Amygdala (tissue), 56 donors: ENCODE measurements around the gene SLC16A5.
"Not testable (repeated sequence)": the region's sequence is repeated elsewhere in the genome, so short reads cannot be mapped to it uniquely, and the experiment has no call there.

Experiments
- DNase-seq, 56 donors: peaks; one replicate each; lab custom pipeline; 2025; lab: John Stamatoyannopoulos, UW

The SLC16A5 gene

DNA sequence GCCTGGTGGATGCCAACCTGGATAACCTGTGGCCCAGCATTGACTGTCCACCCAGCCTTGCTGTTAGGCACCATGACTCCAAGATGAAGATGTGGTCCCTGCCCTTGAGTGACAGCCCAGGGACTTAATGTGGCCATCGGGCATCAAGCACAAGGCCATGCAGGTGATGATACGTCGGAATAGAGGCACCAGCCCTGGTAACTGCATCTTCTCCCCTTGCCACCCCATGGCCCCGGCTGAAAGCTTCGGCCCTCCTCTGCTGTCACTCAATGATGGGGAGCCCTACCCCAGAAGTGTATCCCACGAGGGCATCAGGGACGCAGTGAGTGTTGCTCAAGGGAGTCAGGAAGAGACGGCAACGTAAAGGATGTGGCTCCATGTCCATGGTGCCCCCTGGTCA, 41.8 kb downstream of the SLC16A5 start:
- DNase-seq, result no peak

DNA sequence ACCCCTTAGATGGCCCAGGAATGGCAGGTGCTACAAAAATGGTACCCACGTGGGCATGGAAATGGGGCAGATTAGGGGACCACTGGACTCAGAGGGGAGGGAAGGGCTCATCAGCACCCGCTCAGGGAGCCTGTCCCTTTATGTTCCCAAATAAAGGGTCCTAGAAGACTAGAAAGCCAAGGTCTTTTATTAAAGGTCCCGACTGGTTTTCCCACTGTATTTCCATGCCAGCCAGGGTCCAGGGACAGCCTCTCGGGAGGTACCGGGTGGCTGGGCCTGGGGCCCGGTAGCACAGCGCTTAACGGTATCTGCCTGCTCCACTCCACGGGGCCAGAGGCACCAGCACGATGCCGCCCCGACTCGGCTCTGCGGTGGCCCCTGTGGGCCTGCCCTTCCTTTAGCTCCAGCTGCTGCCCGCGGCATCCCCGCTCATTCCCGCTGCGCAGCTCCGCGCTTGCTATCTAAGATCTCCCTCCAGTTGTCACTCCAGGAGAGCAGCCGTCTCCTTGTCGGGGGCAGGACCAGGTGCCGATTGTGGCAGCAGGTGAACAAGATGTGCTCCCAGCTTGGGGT, 42.4 kb downstream of the SLC16A5 start:
- DNase-seq, result no peak

DNA sequence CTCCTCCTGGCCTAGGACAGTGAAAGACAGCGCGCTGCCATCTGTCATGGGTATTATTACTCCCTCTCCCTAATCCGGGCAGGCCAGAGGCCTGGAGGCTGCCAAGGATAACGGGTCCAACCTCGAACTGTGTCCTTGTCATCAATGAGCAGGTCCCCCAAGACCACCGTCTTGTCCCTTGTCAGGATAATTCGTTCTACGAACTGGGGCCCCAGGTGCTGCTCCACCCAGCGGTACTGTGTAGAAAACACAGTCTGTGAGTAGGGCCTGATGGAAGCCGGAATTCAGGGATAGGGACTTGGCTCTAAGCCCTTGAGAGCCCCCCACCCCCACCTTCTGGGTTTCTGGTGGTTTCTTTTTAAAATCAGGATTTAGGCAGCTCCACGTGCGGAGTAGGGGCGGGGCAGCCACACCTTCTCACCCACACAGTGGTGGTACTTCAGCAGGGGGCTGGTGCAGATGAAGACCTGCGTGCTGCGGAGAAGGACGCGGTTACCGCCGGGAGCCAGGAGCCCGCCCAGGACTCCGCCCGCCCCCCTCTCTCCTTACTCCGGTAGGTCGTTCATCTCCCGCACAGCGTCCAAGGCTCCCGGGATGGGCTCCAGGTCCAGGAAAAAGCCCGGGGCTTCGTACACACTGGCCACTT, 43.0 kb downstream of the SLC16A5 start:
- DNase-seq, result peak in 30 of 56 donors; percentile 14 to 62 (median 45)

DNA sequence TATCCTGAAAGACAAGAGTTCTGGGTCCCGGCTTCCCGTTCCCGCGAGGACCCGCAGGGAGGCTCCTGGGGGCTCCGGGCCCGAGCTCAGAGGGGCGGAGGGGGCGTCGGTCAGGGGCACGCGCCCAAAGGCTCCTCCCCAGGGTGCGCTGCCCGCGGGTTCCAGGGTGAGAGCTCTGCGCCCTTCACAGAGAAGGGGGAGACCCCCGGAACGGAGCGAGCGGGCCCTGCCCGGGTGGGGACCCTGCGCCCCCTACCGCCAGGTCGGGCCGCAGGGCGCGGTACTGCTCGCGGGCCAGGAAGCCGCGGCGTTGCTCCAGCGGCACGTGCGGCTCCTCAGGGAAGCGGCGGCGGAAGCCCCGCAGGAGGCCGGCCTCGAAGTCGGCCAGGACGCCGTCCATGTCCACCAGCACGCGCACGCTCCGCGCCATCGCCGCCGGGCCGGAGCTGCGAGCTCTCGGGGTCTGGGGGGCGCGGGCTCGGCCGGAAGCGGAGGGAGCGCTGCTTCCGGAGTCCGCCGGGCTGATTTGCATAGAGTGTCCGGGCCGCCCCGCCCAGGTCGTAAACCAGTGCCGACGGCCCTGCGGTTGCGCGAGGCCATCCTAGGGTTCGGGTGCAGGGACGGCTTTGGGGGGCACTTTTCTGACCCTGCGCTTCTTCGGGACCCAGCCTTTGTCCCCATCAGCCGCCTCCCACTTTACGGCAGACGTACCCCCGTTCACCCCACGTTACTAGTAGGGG, 43.7 kb downstream of the SLC16A5 start, which contains the start of gene NT5C:
TSS of gene NT5C (minus strand) at position 465 of the 740 bp plus-strand sequence. CDS start at position 430, 35 bp downstream.
- DNase-seq, result peak in 45 of 56 donors; percentile 16 to 78 (median 60)

- not testable (repeated sequence) for DNase-seq
Observed at GRCh38 chr17:75132018-75133000, 44.6 kb downstream of the SLC16A5 start.

GRCh38 chr17:75133001-75133400, 45.2 kb downstream of the SLC16A5 start:
- no peak for DNase-seq

DNA sequence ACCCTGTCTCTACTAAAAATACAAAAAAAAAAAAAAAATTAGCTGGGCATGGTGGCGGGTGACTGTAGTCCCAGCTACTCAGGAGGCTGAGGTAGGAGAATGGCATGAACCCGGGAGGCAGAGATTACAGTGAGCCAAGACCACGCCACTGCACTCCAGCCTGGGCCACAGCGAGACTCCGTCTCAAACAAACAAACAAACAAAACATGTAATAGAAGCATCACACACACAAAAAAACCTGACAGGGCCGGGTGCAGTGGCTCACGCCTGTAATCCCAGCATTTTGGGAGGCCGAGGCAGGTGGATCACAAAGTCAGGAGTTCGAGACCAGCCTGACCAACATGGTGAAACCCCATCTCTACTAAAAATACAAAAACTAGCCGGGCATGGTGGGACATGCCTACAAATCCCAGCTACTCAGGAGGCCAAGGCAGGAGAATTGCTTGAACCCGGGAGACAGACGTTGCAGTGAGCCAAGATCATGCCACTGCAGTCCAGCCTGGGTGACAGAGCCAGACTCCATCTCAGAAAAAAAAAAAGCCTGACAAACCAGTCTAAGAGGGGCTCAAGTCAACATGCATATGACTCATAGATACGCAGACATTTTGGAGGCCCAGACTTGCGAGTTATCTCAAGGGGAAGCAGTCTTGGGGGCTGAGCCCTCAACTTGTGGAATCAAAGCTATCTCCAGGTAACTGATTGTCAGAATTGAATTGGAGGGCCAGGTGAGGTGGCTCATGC, 46.0 kb downstream of the SLC16A5 start:
- not testable (repeated sequence) for DNase-seq

- DNase-seq, result no peak
Observed at GRCh38 chr17:75135452-75135851, 47.7 kb downstream of the SLC16A5 start.

GRCh38 chr17:75135946-75136345, 48.2 kb downstream of the SLC16A5 start:
- DNase-seq, result no peak

- not testable (repeated sequence) for DNase-seq
Observed at GRCh38 chr17:75137762-75138161, 50.0 kb downstream of the SLC16A5 start.

DNA sequence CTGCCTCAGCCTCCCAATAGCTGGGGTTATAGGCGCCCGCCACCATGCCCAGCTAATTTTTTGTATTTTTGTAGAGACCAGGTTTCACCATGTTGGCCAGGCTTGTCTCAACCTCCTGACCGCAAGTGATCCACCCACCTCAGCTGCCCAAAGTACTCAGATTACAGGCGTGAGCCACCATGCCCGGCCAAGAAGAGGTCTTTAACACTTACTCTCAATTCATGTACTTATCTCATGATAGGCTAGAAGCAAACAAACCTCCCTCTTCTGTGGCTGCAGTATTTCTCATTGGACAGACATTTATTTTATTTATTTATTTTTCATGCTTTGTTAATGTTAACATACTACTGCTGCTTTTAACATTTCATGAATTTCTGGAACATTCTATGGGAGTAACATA, 50.8 kb downstream of the SLC16A5 start:
- no peak for DNase-seq

DNA sequence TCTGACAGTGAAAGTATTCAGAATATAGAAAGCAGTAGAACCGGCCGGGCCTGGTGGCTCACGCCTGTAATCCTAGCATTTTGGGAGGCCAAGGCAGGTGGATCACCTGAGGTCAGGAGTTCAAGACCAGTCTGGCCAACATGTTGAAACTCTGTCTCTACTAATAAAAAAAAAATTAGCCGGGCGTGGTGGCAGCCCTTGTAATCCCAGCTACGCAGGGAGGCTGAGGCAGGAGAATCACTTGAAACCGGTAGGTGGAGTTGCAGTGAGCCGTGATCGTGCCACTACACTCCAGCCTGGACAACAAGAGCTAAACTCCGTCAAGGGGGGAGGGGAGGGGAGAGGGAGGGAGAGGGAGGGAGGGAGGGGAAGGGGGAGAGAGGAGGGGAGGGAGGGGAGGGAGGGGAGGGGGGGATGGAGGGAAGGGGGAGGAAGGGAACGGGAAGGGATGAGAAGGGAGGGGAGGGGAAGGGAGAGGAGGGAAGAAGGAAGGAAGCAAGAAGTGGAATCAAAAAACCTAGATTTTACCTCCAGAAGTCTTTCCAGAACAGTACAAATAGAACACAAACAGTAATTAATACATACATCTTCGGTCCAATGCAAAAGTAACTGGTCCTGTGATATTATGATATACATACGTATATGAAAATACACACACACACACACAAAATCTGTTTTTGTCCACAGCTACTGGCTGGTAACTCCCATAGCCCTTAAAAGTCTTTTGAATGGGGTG, 54.6 kb downstream of the SLC16A5 start:
- no peak for DNase-seq

DNA sequence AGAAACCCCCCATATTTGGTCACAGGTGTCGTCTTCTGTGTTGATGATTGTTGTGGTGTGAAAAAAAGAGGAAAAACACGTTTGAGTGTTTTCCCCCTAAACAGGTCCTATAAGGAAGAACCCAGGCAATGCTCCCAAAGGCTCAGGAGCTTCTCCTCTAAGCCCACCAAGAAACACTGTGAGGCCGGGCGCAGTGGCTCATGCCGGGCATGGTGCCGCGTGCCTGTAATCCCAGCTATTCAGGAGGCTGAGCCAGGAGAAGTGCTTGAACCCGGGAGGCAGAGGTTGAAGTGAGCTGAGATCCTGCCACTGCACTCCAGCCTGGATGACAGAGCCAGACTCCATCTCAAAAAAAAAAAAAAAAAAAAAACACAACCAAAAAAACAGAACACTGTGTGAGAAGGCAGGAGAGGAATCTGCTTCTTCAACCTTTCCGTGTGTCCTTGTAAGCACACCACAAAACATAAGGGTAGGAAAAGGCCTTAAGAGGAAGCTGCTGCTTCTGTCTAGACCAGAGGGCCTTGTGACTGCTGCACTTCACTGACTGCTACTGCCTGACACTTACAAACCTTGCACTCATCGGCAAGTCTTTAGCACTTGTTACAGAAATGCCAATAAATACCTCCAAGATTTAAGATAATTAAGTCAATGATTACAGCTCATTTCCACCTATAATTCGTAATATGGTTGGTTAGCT, 57.2 kb downstream of the SLC16A5 start:
- no peak for DNase-seq

GRCh38 chr17:75146592-75146991, 58.8 kb downstream of the SLC16A5 start:
- DNase-seq, result no peak

DNA sequence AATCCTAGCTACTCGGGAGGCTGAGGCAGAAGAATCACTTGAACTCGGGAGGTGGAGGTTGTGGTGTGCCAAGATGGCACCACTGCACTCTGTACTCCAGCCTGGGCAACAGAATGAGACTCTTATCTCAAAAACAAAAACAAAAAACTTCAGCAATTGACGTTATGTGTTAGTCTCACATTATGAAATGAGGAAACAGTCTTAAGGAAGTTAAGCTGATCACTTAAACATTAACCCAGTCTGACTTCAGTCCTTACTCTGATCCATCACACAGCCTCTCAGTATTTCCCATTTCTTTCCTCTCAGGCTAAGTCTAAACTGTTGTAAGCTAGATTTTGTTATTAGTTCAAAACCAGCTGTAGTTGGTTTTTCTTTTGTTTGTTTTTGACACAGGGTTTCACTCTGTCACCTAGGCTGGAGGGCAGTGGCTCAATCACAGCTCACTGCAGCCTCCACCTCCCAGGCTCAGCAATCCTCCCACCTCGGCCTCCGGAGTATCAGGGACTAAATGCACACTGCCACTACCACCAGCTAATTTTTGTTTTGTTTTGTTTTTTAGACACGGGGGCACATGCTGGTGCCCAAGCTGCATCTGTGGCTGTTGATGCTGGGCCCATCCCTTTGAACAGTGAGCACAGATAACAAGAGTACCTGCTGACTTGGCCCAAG, 60.3 kb downstream of the SLC16A5 start:
- DNase-seq, result no peak

DNA sequence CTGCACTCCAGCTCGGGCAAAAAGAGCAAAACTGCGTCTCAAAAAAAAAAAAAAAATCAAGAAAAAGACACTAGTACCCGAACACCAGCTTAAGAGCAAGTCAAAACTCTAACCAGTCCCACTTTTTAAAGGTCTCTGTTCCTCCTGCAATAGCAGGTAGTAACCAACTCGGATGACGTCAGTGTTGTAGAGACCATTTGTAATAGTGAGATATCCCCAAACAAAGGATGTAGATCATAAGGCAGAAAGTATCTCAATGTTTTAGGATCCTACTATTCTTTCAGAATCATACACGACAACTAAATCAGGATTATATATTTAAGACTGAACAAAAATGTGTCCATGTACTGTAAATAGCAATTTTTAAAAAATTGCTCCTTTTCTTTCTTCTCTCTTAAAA, 64.2 kb downstream of the SLC16A5 start:
- no peak for DNase-seq

GRCh38 chr17:75152523-75152921, 64.8 kb downstream of the SLC16A5 start:
- no peak for DNase-seq
